T47D (cell line): ENCODE data around the gene HELZ2.
"Not testable (repeated sequence)": the region's sequence is repeated elsewhere in the genome, so short reads cannot be mapped to it uniquely, and the experiment has no call there.

Source experiments
- DNase-seq, 2 experiments: peaks; one replicate each; pipeline versions ENCODE4 v3.0.0 to v3.0.0-alpha.2; 2011 to 2012; ENCODE audit warnings: low read depth in 1 of 2, low spot score in 1 of 2
- JUND ChIP-seq: IDR thresholded peaks from 2 replicates; pipeline ENCODE4 v1.6.1; 2012; ENCODE audit warnings: low read depth
- in situ Hi-C: cut with HindIII; loops from 2 replicates; pipeline ENCODE4 v1.10.0; 2016; ENCODE audit warnings: low sequenced_read_pairs, low pct_unique_long_range_greater_than_20kb

The HELZ2 gene

DNA sequence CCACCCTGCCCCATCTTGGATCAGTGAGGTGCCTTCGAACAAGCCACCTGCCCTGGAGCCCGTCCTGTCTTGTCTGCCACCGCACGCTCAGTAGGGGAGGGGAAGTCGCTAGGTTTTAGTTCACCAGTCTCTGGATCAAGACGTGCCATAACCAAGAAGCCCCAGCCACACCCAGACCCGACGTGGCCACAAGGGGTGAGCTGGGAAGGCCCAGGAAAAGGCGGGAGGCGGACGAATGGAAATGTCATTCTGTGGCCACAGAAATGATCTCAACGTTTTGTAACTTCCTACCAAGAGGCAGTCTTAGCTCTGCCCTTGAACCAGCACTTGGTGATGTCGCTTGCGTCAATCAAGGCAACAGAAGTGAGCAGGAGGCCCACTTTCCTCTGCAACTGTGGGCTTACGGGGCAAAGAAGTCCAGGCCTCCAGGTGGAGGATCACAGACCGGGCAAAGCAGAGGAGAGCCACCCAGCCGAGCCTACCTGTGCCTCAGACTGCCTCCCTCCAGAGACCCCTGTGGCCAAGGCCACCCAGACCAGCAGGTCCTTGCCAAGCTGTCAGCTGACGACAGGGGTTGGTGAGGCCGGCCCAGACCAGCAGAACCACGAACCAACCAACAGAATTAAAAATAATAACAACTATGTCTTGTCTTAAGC lies 38.4 kb upstream of the HELZ2 start:
- DNase-seq = no peak
- in situ Hi-C loops = no loop called here
- TF ChIP-seq JUND = no peak

- no peak for DNase-seq
- in situ Hi-C loops = no loop called here
- no peak for TF ChIP-seq JUND
These were observed 37.6 kb upstream of the HELZ2 start for GRCh38 chr20:63611646-63612045.

GRCh38 chr20:63610581-63611435 lies 36.8 kb upstream of the HELZ2 start:
- in situ Hi-C loops = no loop called here
- DNase-seq = no peak
- no peak for TF ChIP-seq JUND

GRCh38 chr20:63606686-63607085 lies 32.6 kb upstream of the HELZ2 start:
- in situ Hi-C loops = no loop called here
- no peak for TF ChIP-seq JUND
- no peak for DNase-seq

DNA sequence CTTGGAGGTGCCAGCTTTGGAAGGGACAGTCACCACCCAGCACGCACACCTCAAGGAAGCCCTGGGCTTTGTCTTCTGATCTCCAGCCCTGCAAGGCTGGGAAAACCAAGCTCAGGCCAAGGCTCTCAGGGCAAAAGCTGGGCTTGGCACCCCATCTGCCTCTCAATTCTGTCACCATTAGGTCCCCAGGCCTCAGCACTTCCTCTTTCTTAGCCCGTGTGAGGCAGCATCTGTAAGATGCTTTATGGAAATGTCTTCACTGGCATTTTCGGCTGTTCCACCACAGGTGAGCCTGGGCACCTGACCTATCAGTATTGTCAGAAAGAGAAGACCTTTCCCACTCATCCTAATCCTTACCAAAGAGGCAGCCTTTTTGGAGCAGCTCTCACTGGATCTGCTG lies 28.3 kb upstream of the HELZ2 start:
- no peak for DNase-seq
- TF ChIP-seq JUND = no peak
- in situ Hi-C loops = no loop called here

DNA sequence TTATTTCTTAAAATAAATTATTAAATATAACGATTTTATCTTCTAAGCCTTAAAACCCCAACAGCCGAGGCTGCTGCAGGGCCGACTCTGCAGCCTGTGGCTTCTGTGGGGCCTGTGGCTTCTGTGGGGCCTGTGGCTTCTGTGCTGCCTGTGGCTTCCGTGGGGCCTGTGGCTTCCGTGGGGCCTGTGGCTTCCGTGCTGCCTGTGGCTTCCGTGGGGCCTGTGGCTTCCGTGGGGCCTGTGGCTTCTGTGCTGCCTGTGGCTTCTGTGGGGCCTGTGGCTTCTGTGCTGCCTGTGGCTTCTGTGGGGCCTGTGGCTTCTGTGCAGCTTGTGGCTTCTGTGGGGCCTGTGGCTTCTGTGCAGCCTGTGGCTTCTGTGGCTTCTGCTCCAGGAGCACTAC lies 27.6 kb upstream of the HELZ2 start:
- in situ Hi-C loops, DNase-seq: not testable (repeated sequence)

GRCh38 chr20:63599396-63600050 lies 25.5 kb upstream of the HELZ2 start:
- in situ Hi-C loops = no loop called here
- no peak for DNase-seq
- TF ChIP-seq JUND = no peak

GRCh38 chr20:63598479-63599395 lies 24.7 kb upstream of the HELZ2 start:
- DNase-seq = no peak
- no peak for TF ChIP-seq JUND
- in situ Hi-C loops = no loop called here

- TF ChIP-seq JUND = no peak
- DNase-seq = no peak
- in situ Hi-C loops = no loop called here
These were observed 23.8 kb upstream of the HELZ2 start for GRCh38 chr20:63597651-63598478.

DNA sequence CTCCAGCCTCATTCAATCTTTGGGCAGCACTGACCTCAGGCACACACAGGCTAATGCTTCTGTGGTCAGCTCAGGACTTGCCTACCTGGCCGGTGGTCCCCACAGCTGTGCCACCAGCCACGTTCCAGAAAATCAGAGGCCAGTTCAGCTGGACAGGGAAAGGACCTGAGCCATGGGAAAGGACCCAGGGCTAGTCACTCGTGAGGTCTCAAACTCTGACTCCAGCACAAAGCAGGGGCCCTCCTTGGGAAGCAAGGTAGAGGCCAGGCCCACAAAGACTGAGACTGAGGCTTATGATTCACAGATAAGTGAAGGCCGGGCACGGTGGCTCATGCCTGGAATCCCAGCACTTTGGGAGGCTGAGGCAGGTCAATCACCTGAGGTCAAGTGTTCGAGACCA lies 22.4 kb upstream of the HELZ2 start:
- no peak for TF ChIP-seq JUND
- in situ Hi-C loops = no loop called here
- DNase-seq = no peak

GRCh38 chr20:63595416-63596127 lies 21.5 kb upstream of the HELZ2 start:
- TF ChIP-seq JUND = no peak
- DNase-seq = no peak
- in situ Hi-C loops = no loop called here
